Stimulated activated CD4-positive, alpha-beta T cell treated with anti-CD3 and anti-CD28 coated beads, TNF-alpha, amount 100 ng/mL, for 1 hour (primary cell): ENCODE results near the gene IFI6.
A peak's percentile ranks its signal among the peaks of the same experiment; 100 is the strongest.
"Not testable (repeated sequence)": the region's sequence is repeated elsewhere in the genome, so short reads cannot be mapped to it uniquely, and the experiment has no call there.

ENCODE experiments used
- DNase-seq, 3 donors: peaks; one replicate each; pipeline ENCODE4 v3.0.0-alpha.2; 2020; ENCODE audit warnings: low read depth in 3 of 3, low spot score in 1 of 3

The IFI6 gene

DNA sequence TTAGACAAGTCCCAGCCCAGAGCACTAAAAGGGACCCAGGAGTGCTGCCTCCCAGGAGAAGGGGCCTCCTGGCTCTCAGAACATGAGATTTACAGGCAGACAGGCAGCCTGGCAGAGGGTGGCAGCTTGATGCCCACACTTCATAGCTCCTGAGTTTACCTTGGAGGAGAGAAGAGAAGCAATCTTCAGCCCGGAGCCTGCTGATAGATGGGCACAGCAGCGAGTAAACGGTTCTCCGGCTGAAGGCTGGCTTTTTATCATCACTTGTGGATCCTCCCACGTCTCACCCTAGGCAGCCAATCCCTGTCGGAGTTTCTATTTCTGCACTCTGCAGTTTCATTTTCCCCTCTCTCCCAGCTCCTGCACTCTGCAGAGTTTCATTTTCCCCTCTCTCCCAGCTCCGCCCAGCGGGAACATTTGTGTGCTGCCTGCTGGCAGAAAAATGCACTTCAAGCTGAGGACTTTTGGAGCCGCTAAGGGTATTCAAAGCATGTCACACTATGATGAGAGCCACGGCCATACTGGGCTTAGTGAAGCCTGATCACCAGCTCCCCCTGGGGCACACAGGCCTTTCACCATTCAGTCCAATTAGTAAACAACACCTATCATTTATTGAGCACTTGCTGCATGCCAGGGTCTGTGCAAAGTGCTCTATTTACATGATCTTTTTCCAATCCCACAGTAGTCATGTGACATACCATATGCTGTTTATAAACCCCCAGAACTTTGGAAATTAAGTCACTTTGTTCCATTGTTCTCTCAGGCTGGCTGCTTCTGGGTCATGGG is at the start of gene IFI6:
Gene IFI6 (minus strand): TSS at position 229 of the 786 bp plus-strand sequence. CDS start 2,878 bp downstream, outside the sequence.
- DNase-seq, result peak in 2 of 3 donors; percentile 41 to 53

DNA sequence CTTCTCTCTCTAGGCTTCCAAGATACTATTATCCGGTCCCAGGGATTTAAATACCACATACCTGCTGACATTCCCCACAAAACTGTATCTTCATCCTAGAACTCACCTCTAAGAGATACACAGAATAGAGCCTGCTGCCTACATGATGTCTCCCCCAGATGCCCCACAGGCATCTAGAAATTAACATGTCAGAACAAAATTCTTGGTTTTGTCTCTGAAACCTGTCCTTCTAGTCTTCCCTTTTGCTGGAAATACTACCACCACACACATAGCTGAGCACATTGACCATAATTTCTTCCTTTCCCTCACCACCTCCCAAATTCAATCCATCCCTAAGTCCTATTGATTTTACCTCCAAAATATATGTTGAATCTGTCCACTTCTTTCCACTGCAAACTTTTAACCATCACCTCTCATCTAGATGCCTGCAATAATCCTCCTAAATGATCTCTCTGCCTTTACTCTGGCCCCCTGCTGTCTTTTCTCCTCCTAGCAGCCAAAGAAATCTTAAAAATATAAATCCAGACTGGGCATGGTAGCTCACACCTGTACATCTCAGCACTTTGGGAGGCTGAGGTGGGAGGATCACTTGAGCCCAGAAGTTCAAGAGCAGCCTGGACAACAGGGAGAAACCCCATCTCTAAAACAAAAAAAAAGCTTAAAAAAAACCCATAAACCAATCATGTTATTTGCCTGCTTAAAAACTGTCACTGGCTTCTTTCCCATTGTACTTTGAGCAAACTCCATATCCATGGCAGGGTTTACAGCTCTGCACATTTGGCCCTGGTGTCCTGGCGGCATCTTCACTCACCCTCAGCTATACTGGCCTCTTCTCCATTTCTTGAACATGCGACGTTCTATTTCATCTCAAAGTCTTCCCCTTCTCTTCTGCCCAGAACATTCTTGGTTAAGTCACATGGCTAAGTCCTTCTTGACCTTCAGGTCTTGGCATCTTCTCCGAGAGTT is 47.6 kb upstream of the IFI6 start:
- DNase-seq, result no peak

- no peak for DNase-seq
Measured at GRCh38 chr1:27716262-27716895, 44.4 kb upstream of the IFI6 start.

- no peak for DNase-seq
Measured at GRCh38 chr1:27713869-27714513, 42.0 kb upstream of the IFI6 start.

GRCh38 chr1:27713139-27713725 is 41.2 kb upstream of the IFI6 start:
- no peak for DNase-seq

DNA sequence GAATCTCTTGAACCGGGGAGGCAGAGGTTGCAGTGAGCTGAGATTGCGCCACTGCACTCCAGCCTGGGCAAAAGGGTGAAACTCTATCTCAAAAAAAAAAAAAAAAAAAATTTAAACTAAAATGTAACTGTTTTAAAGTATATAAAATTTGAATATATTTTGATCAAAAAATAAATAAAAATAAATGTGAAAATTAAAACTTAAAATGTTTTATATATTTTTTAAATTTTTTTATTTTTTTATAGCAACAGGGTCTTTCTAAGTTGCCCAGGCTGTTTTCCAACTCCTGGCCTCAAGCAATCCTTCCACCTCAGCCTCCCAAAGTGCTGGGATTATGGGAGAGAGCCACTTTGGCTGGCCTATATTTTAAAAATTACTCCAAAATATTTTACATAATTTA is 38.6 kb upstream of the IFI6 start:
- DNase-seq, result no peak

DNA sequence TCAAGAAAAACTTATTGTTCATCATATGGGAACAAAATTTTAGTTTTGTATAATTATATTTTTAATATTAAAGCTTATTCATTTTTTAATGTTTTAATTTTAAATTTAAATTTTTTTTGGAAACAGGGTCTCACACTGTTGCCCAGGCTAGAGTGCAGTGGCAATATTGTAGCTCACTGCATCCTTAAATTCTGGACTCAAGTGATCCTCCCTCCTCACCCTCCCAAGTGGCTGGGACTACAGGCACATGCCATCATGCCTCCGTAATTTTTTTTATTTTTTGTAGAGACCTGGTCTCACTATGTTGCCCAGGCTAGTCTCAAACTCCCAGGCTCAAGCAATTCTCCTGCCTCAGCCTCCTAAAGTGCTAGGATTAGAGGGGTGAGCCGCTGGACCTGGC is 33.6 kb upstream of the IFI6 start:
- DNase-seq, result no peak

- no peak for DNase-seq
Measured at GRCh38 chr1:27704958-27705357, 33.0 kb upstream of the IFI6 start.

DNA sequence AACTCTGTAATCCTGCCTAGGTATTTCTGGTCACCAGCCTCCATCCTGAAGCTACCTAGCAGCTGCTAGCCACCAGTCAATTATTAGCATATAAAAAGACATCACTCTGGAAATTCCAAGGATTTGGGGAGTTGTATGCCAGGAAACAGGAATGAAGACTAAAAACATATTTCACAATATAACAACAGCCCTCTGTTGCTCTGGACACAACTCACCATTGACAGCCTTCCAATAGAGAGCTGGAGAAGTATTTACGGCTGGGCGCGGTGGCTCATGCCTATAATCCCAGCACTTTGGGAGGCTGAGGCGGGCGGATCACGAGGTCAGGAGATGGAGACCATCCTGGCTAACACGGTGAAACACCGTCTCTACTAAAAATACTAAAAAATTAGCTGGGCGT is 24.8 kb upstream of the IFI6 start:
- not testable (repeated sequence) for DNase-seq

GRCh38 chr1:27690183-27690582 is 18.2 kb upstream of the IFI6 start:
- DNase-seq, result no peak

DNA sequence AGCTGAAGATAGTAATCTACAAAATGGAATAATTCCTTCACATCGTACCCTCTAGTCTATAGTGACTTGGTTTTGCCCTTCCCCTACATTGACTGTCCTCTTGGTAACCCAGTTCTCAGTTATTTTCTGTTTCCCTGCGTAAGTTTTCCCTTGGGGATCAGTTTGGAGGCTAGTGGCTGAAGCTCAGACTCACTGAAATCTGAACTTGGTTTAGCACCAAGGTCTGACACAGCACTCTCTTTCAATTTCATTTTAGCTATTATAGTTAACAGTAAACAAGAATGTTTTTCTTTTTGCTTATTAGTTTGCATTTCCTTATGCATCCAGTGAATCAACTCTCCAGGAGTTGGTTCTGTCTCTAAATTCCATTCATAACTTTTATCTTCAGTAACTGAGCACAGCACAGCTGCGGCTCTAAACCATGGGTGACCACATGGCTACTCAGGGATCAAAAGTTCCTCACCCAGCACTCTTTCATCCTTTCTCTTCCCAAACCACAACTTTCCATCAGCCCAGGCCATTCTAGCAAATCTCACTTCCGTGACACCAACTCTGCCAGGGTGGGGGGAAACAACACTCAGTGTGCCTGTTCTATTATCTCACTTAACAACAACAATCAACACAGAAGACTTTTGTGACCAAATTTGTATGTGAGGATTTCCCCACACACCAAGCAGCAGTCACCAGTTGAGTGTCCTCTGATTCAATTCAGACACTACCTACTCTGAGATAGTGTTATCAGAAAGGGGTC is 17.6 kb upstream of the IFI6 start:
- DNase-seq, result no peak

DNA sequence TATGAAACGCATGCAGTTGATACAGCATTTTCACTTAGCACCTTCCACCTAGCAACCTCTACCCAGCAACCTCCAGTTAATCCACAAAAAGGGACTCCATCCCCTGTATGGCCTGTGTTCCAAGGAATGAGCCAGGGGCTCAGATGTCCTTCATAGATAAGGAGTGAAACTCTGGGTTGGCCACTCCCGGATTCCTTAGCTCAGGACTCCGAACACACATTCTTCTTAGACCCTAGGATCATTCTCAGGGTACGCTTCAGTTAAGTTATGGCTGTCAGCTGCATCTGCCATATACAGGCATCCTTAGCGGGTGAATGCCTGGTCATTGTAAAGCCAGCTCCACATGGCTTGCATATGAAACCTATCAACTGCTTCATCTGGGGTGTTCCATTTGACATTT is 15.9 kb upstream of the IFI6 start:
- no peak for DNase-seq

DNA sequence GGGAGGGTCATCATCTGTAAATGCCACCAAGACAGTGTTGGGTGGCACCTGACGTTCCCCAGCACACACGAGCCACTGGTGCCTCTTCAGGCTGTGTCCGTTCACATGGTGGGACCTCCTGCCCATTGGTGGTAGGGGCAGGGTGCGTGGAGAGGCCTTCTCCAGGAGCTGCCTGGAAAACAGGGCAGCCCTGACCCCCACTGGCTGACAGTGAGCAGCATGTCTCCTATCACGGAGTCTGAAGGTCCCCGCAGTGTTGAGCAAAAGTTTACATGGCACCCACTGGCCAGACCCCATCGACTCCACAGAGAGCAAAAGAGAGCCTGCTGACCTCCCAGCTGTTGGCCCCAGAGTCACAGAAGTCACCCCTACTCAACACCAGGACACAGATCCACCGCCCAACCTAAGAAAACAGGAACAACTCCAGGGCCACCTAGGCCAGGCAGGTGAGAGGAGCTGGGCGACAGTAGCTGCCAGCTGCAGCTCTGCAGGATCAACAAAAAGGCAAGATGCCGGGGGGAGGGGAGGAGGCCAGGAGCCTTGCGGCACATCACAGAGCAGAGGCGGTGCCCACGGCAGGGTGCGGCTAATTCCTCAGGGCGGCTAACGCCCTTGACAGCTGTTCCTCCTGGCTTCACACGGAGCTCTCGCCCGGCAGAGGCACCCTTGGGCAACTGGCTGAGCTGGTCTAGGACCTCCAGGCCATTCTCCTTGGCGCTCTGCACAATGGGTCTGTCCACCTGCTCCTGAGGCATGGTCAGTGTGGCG is 14.4 kb upstream of the IFI6 start:
- no peak for DNase-seq

DNA sequence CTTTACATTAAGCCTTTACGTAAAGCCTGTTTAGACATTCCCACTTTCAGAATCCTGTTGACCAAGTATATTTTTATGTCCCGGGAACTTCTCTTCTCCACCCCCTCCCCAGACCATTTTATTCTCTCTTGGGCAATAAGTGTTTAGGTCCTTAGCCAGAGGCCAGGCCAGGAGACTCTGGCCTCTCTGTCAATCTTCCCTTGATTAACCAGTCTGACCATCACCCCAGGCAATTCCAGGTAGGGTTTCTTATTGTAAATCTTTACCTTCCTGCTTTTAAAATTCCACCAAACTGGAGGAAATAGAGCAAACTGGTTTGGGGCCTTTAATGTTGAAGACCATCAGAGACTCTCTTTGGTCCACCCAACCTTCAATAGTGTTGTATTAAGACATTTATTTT is 12.2 kb upstream of the IFI6 start:
- DNase-seq, result no peak

- no peak for DNase-seq
Measured at GRCh38 chr1:27682351-27682944, 10.5 kb upstream of the IFI6 start.

GRCh38 chr1:27681580-27681979 is 9.6 kb upstream of the IFI6 start:
- not testable (repeated sequence) for DNase-seq

DNA sequence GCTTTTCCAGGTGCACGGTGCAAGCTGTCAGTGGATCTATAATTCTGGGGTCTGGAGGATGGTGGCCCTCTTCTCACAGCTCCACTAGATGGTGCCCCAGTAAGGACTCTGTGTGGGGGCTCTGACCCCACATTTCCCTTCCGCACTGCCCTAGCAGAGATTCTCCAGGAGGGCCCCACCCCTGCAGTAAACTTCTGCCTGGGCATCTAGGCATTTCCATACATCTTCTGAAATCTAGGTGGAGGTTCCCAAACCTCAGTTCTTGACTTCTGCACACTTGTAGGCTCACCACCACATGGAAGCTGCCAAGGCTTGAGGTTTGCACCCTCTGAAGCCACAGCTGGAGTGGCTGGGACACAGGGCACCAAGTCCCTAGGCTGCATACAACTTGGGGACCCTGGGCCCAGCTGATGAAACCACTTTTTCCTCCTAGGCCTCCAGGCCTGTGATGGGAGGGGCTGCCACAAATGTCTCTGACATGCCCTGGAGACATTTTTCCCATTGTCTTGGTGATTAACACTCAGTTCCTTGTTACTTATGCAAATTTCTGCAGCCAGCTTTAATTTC is 8.3 kb upstream of the IFI6 start:
- DNase-seq, result not testable (repeated sequence)

DNA sequence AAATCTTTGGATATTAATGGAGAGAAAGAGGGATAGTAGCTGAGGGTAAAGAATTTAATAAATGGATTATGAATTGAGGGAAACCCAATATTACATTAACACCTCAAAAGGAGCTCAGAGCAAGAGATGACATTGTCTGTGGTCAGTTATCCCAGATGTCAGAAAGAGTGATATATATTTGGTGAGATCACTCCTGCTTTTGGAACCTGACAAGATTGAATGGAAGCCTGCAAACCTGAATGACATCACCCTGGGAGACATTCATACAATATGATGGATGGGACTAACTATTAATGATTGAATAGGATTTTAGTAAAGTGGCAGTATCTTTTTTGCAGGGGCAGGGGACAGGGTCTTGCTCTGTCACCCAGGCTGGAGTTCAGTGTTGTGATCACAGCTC is 6.8 kb upstream of the IFI6 start:
- DNase-seq, result no peak

- no peak for DNase-seq
Measured at GRCh38 chr1:27676410-27676809, 4.4 kb upstream of the IFI6 start.
